GM12873 (cell line): ENCODE measurements around the gene UTP25.
A peak's percentile ranks its signal among the peaks of the same experiment; 100 is the strongest.

Source experiments
- CTCF ChIP-seq: IDR thresholded peaks from 2 replicates; pipeline ENCODE4 v1.5.1; 2012; ENCODE audit warnings: low read depth, mild to moderate bottlenecking, moderate library complexity, low read length, control low read depth; ENCODE audit not compliant: insufficient read depth; ENCODE audit errors: missing control alignments

Gene UTP25

GRCh38 chr1:209786146-209786545 lies 41.6 kb upstream of the UTP25 start:
- TF ChIP-seq CTCF, result no peak

- no peak for TF ChIP-seq CTCF
These were observed 40.2 kb upstream of the UTP25 start for GRCh38 chr1:209787551-209787950.

- no peak for TF ChIP-seq CTCF
These were observed 38.5 kb upstream of the UTP25 start for GRCh38 chr1:209789245-209789644.

GRCh38 chr1:209790286-209791193 lies 37.2 kb upstream of the UTP25 start:
- no peak for TF ChIP-seq CTCF

- no peak for TF ChIP-seq CTCF
These were observed 35.9 kb upstream of the UTP25 start for GRCh38 chr1:209791920-209792319.

GRCh38 chr1:209797978-209798639 lies 29.7 kb upstream of the UTP25 start:
- TF ChIP-seq CTCF, result peak; percentile 25
